Measurements from ENCODE around the gene POR. TPM values are rescaled to one million over a fixed set of nuclear protein-coding genes. Genes with fewer than 3 reads are reported as not detected.

Gene POR
- total and polyA plus RNA-seq, 2 of the 8 experiments (the other 6 are each of a cell fraction or from before 2014, with no cell fraction given), result 98.7 to 144 TPM

GRCh38 chr7:75878769-75879611 lies 36.0 kb upstream of the POR start, which contains the start of gene RHBDD2 (continued):
- TF ChIP-seq TCF12 (IDR thresholded peaks at IDR 0.05; ENCODE audit: low read depth, low read length) (no peak), BRCA1 (IDR thresholded peaks at IDR 0.05; ENCODE audit: low read depth, low read length) (no peak), FOSL1 (IDR thresholded peaks at IDR 0.05; ENCODE audit: insufficient read depth, low read depth, low read length) (no peak), MAFK (IDR thresholded peaks at IDR 0.05; ENCODE audit: low read depth, low read length) (no peak), SP1 (IDR thresholded peaks at IDR 0.05; ENCODE audit: low read depth, low read length) (no peak), NRF1 (IDR thresholded peaks at IDR 0.05; ENCODE audit: low read depth, low read length) (no peak), TAF7 (optimal IDR thresholded peaks at IDR 0.05; ENCODE audit: borderline replicate concordance, low read depth, low read length) (peak; percentile 61), CHD7 (IDR thresholded peaks at IDR 0.05; ENCODE audit: insufficient replicate concordance, low read length) (no peak), SP2 (IDR thresholded peaks at IDR 0.05; ENCODE audit: low read length) (no peak)
